Caco-2 (cell line): ENCODE measurements around the gene HDAC4. TPM values are rescaled to one million over a fixed set of nuclear protein-coding genes. Genes with fewer than 3 reads are reported as not detected.

Source experiments
- BruUV-seq: library from RNA; stranded (reverse); fragments of 400-500 nt; replicated peaks from 2 replicates; lab custom pipeline; 2021; lab: Mats Ljungman, UMichigan
- CTCF ChIA-PET: fragments of 300-600 bp; sonication (Branson Sonifier 250); formaldehyde crosslinking; loops from one replicate; lab custom pipeline; 2022; ENCODE audit warnings: antibody characterized with exemption; lab: Charles Lee
- POLR2A ChIA-PET: fragments of 300-600 bp; sonication (Branson Sonifier 250); formaldehyde crosslinking; loops from one replicate; lab custom pipeline; 2022; ENCODE audit warnings: antibody characterized with exemption; lab: Charles Lee
- DNase-seq, 2 experiments: peaks; one replicate each; pipeline versions ENCODE4 v3.0.0 to v3.0.0-alpha.2; 2020 to 2022
- H3K27me3 ChIP-seq: replicated peaks from 2 replicates; pipeline ENCODE4 v1.6.0; 2011; ENCODE audit warnings: low read length; ENCODE audit not compliant: control insufficient read depth, insufficient read depth
- H3K36me3 ChIP-seq: 2 replicates; pipeline ENCODE4 v1.5.1; 2011; ENCODE audit warnings: low read length; ENCODE audit not compliant: control insufficient read depth, insufficient read depth
- H3K4me1 ChIP-seq: fragments of 250-450 bp; sonication (Bioruptor Pico); 2 replicates; pipeline ENCODE4 v1.5.1; 2020; ENCODE audit warnings: mild to moderate bottlenecking
- H3K4me3 ChIP-seq: 2 replicates; pipeline ENCODE4 v1.5.1; 2011; ENCODE audit warnings: low read depth, mild to moderate bottlenecking, control low read depth, low read length
- H3K9me3 ChIP-seq: fragments of 250-450 bp; sonication (Bioruptor Pico); 2 replicates; pipeline ENCODE4 v1.5.1; 2020; ENCODE audit warnings: mild to moderate bottlenecking, moderate library complexity
- H3K27ac Mint-ChIP-seq: one replicate; pipeline ENCODE4 v1.8.0; 2022; ENCODE audit warnings: mixed read lengths; ENCODE audit not compliant: unreplicated experiment
- H3K27me3 Mint-ChIP-seq: one replicate; pipeline ENCODE4 v1.8.0; 2022; ENCODE audit warnings: mixed read lengths; ENCODE audit not compliant: insufficient read depth, unreplicated experiment
- H3K36me3 Mint-ChIP-seq: one replicate; pipeline ENCODE4 v1.8.0; 2022; ENCODE audit warnings: mild to moderate bottlenecking, mixed read lengths; ENCODE audit not compliant: insufficient read depth, unreplicated experiment
- H3K4me1 Mint-ChIP-seq: one replicate; pipeline ENCODE4 v1.8.0; 2022; ENCODE audit warnings: low read depth, mixed read lengths; ENCODE audit not compliant: unreplicated experiment
- H3K4me3 Mint-ChIP-seq: one replicate; pipeline ENCODE4 v1.8.0; 2022; ENCODE audit warnings: mild to moderate bottlenecking, moderate library complexity, mixed read lengths; ENCODE audit not compliant: unreplicated experiment
- H3K9me3 Mint-ChIP-seq: one replicate; pipeline ENCODE4 v1.8.0; 2022; ENCODE audit warnings: mixed read lengths; ENCODE audit not compliant: unreplicated experiment
- CTCF ChIP-seq, 2 experiments: fragments of 200-600 bp in 1 of 2; IDR thresholded peaks; 1 replicate in 1 of 2; 2 replicates in 1 of 2; pipeline versions ENCODE4 v1.5.1 to v1.8.0; 2011 to 2022; ENCODE audit warnings: antibody characterized with exemption in 1 of 2, control low read depth in 1 of 2, inconsistent platforms in 1 of 2, low read depth in 1 of 2, low read length in 1 of 2, mild to moderate bottlenecking in 1 of 2, moderate library complexity in 1 of 2; ENCODE audit not compliant: insufficient read depth in 1 of 2, severe bottlenecking in 1 of 2, unreplicated experiment in 1 of 2
- intact Hi-C: fragments of 100-400 bp; cut with micrococcal nuclease; formaldehyde crosslinking; loops from one replicate; pipeline ENCODE4 v1.10.0; 2022; ENCODE audit not compliant: unreplicated experiment
- total RNA-seq: library from RNA; stranded (reverse); gene quantifications from 2 replicates; pipeline ENCODE4 v1.2.3, GENCODE V29; 2022

HDAC4 gene
- total RNA-seq, 1 experiment from 2014 or later: 15.5 TPM

GRCh38 chr2:239166201-239166834 is 234.5 kb downstream of the HDAC4 start:
- Mint-ChIP-seq H3K4me1 (no peaks in the 10 kb centered on the region), H3K27me3 (no peaks in the 10 kb centered on the region), H3K9me3 (peaks cover 6% of the 10 kb centered on the region), H3K27ac (no peak overlapping the region), H3K4me3 (no peak overlapping the region), H3K36me3 (no peaks in the 10 kb centered on the region)
- no peaks in the 10 kb centered on the region for H3K27me3 ChIP-seq
- H3K36me3 ChIP-seq: no peaks in the 10 kb centered on the region
- no peak for TF ChIP-seq CTCF (IDR thresholded peaks at IDR 0.05; ENCODE audit: insufficient read depth in 1 of 2, low read depth in 1 of 2, low read length in 1 of 2, severe bottlenecking in 1 of 2, unreplicated experiment in 1 of 2)
- BruUV-seq: no TSS peak
- no peak overlapping the region for H3K4me3 ChIP-seq
- no peak for DNase-seq
- no peaks in the 10 kb centered on the region for H3K4me1 ChIP-seq
- ChIA-PET POLR2A (no interaction called here), CTCF (no interaction called here)
- intact Hi-C loops: no loop called here
- no peaks in the 10 kb centered on the region for H3K9me3 ChIP-seq

GRCh38 chr2:239165206-239165831 is 235.5 kb downstream of the HDAC4 start:
- ChIA-PET CTCF (no interaction called here), POLR2A (no interaction called here)
- Mint-ChIP-seq H3K4me3 (no peak overlapping the region), H3K4me1 (no peaks in the 10 kb centered on the region), H3K36me3 (no peaks in the 10 kb centered on the region), H3K27me3 (no peaks in the 10 kb centered on the region), H3K27ac (no peak overlapping the region), H3K9me3 (no peaks in the 10 kb centered on the region)
- intact Hi-C loops: no loop called here
- DNase-seq: no peak
- TF ChIP-seq CTCF (IDR thresholded peaks at IDR 0.05; ENCODE audit: insufficient read depth in 1 of 2, low read depth in 1 of 2, low read length in 1 of 2, severe bottlenecking in 1 of 2, unreplicated experiment in 1 of 2): no peak
- Histone ChIP-seq H3K36me3 (no peaks in the 10 kb centered on the region), H3K4me3 (no peak overlapping the region), H3K9me3 (no peaks in the 10 kb centered on the region), H3K27me3 (no peaks in the 10 kb centered on the region), H3K4me1 (no peaks in the 10 kb centered on the region)
- BruUV-seq: no TSS peak

- TF ChIP-seq CTCF (IDR thresholded peaks at IDR 0.05; ENCODE audit: insufficient read depth in 1 of 2, low read depth in 1 of 2, low read length in 1 of 2, severe bottlenecking in 1 of 2, unreplicated experiment in 1 of 2): no peak
- DNase-seq: peak in 1 of 2 experiments; percentile 5
Measured at GRCh38 chr2:239164335-239164871, 236.4 kb downstream of the HDAC4 start.

More at GRCh38 chr2:239164335-239164871, 236.4 kb downstream of the HDAC4 start:
- no peaks in the 10 kb centered on the region for H3K36me3 ChIP-seq
- no TSS peak for BruUV-seq
- Mint-ChIP-seq H3K27me3 (no peaks in the 10 kb centered on the region), H3K36me3 (no peaks in the 10 kb centered on the region), H3K27ac (no peak overlapping the region), H3K9me3 (no peaks in the 10 kb centered on the region), H3K4me1 (no peaks in the 10 kb centered on the region), H3K4me3 (no peak overlapping the region)
- ChIA-PET CTCF (no interaction called here), POLR2A (no interaction called here)
- no peaks in the 10 kb centered on the region for H3K9me3 ChIP-seq
- H3K27me3 ChIP-seq: no peaks in the 10 kb centered on the region
- H3K4me3 ChIP-seq: no peak overlapping the region
- intact Hi-C loops: no loop called here
- H3K4me1 ChIP-seq: no peaks in the 10 kb centered on the region
